HepG2 (cell line): ENCODE data around the gene MEX3C. TPM values are rescaled to one million over a fixed set of nuclear protein-coding genes. Genes with fewer than 3 reads are reported as not detected.
A peak's percentile ranks its signal among the peaks of the same experiment; 100 is the strongest.

Experiments
- AGO2 ChIP-seq: fragments of 200-400 bp; formaldehyde crosslinking; optimal IDR thresholded peaks from 2 replicates; pipeline ENCODE3; 2017; ENCODE audit warnings: mild to moderate bottlenecking, low read depth, low read length, moderate library complexity
- CSRNP1 ChIP-seq: sonication (generic); formaldehyde crosslinking; IDR thresholded peaks from 2 replicates; pipeline ENCODE4 v1.8.1; 2023; ENCODE audit warnings: mild to moderate bottlenecking, missing genetic modification reagents
- GTF2F1 ChIP-seq: fragments of 150-350 bp; IDR thresholded peaks from 2 replicates; pipeline ENCODE4 v1.6.1; 2014; ENCODE audit warnings: low read length
- HNF1B ChIP-seq: sonication (generic); formaldehyde crosslinking; IDR thresholded peaks from 2 replicates; pipeline ENCODE4 v1.5.1; 2020; ENCODE audit warnings: mild to moderate bottlenecking, moderate library complexity, missing genetic modification reagents
- HOXD1 ChIP-seq: sonication (generic); formaldehyde crosslinking; IDR thresholded peaks from 2 replicates; pipeline ENCODE4 v1.5.0; 2020; ENCODE audit warnings: missing genetic modification reagents
- KMT2B ChIP-seq: IDR thresholded peaks from 2 replicates; pipeline ENCODE4 v1.6.1; 2016; ENCODE audit warnings: missing genetic modification reagents, missing compliant biosample characterization
- NFYB ChIP-seq: sonication (generic); formaldehyde crosslinking; IDR thresholded peaks from 2 replicates; pipeline ENCODE4 v1.4.0; 2020; ENCODE audit warnings: missing genetic modification reagents
- NR2F2 ChIP-seq: IDR thresholded peaks from 2 replicates; pipeline ENCODE4 v1.6.1; 2012; ENCODE audit warnings: low read depth, inconsistent platforms, borderline replicate concordance
- PATZ1 ChIP-seq: sonication (generic); formaldehyde crosslinking; IDR thresholded peaks from 2 replicates; pipeline ENCODE4 v1.4.0; 2020; ENCODE audit warnings: missing genetic modification reagents
- PAXIP1 ChIP-seq: sonication (generic); formaldehyde crosslinking; conservative IDR thresholded peaks from 2 replicates; pipeline ENCODE4 v1.4.0; 2020; ENCODE audit warnings: mild to moderate bottlenecking, missing genetic modification reagents, moderate library complexity
- RARA ChIP-seq: IDR thresholded peaks from 2 replicates; pipeline ENCODE4 v1.6.1; 2016; ENCODE audit warnings: missing genetic modification reagents, missing compliant biosample characterization
- SAP130 ChIP-seq: IDR thresholded peaks from 2 replicates; pipeline ENCODE4 v1.6.1; 2016; ENCODE audit warnings: low read depth
- SIN3A ChIP-seq: IDR thresholded peaks from 2 replicates; pipeline ENCODE4 v1.6.1; 2011; ENCODE audit warnings: low read depth, mild to moderate bottlenecking, control low read depth, low read length, borderline replicate concordance
- TOPORS ChIP-seq: sonication (generic); formaldehyde crosslinking; IDR thresholded peaks from 2 replicates; pipeline ENCODE4 v1.8.0; 2023; ENCODE audit warnings: mild to moderate bottlenecking, missing genetic modification reagents
- ZFY ChIP-seq: sonication (generic); formaldehyde crosslinking; IDR thresholded peaks from 2 replicates; pipeline ENCODE4 v1.4.0; 2020; ENCODE audit warnings: missing genetic modification reagents
- ZGPAT ChIP-seq: IDR thresholded peaks from 2 replicates; pipeline ENCODE4 v1.6.1; 2016; ENCODE audit warnings: mild to moderate bottlenecking
- ZNF34 ChIP-seq: sonication (generic); formaldehyde crosslinking; IDR thresholded peaks from 2 replicates; pipeline ENCODE4 v1.4.0; 2020; ENCODE audit warnings: mild to moderate bottlenecking, missing genetic modification reagents, borderline replicate concordance
- ZNF501 ChIP-seq: sonication (generic); formaldehyde crosslinking; IDR thresholded peaks from 2 replicates; pipeline ENCODE4 v1.5.1; 2020; ENCODE audit warnings: mild to moderate bottlenecking, moderate library complexity, missing genetic modification reagents
- ZNF598 ChIP-seq: sonication (generic); formaldehyde crosslinking; IDR thresholded peaks from 2 replicates; pipeline ENCODE4 v1.5.1; 2020; ENCODE audit warnings: mild to moderate bottlenecking, missing genetic modification reagents, borderline replicate concordance
- ZSCAN31 ChIP-seq: sonication (generic); formaldehyde crosslinking; IDR thresholded peaks from 2 replicates; pipeline ENCODE4 v1.5.0; 2020; ENCODE audit warnings: low read depth, mild to moderate bottlenecking, missing genetic modification reagents
- polyA plus RNA-seq, 8 experiments: library from polyadenylated mRNA; depleted of rRNA in 3 of 8; stranded (reverse) in 7 of 8; unstranded in 1 of 8; fragments of >200 nt; fragmentation: Illumina TruSeq in 4 of 8; extraction: Trizol in 4 of 8; gene quantifications; 2 replicates each; pipeline versions ENCODE4 v1.2.1 to v1.2.3, GENCODE V29; 2011 to 2016; ENCODE audit warnings: low read depth in 4 of 8, missing spikeins in 1 of 8, mixed read lengths in 1 of 8; ENCODE audit not compliant: insufficient read depth in 1 of 8
- total RNA-seq, 5 experiments: library from RNA; depleted of rRNA; stranded (reverse); fragments of >200 nt; fragmentation: Illumina TruSeq; extraction: Trizol; gene quantifications; 2 replicates each; pipeline ENCODE4 v1.2.3, GENCODE V29; 2016; ENCODE audit warnings: low read depth in 1 of 5

The MEX3C gene
- total and polyA plus RNA-seq, 2 of the 13 experiments (the other 11 are each of a cell fraction or from before 2014, with no cell fraction given): 34.8 to 36.4 TPM

GRCh38 chr18:51133580-51134160 is 63.8 kb downstream of the MEX3C start (continued):
- TF ChIP-seq PAXIP1: 0 out of 2 replicates have a peak, but pooled peaks have one; percentile 28
- 0 out of 2 replicates have a peak, but pooled peaks have one; percentile 30 for TF ChIP-seq RARA (CRISPR knock-in tag)
- peak; percentile 47; the same call in 1 of the 2 replicates for TF ChIP-seq ZNF501 (CRISPR knock-in tag)
- no peak for TF ChIP-seq TOPORS (CRISPR knock-in tag)
- peak; percentile 44; the same call in 1 of the 2 replicates for TF ChIP-seq ZFY (CRISPR knock-in tag)
- no peak for TF ChIP-seq HOXD1 (CRISPR knock-in tag)
- TF ChIP-seq KMT2B: no peak
- peak; percentile 58; the same call in 1 of the 2 replicates for TF ChIP-seq CSRNP1
- TF ChIP-seq ZNF34 (CRISPR knock-in tag): no peak
- no peak for TF ChIP-seq HNF1B (CRISPR knock-in tag)
- TF ChIP-seq AGO2: no peak
- peak; percentile 39; the same call in 1 of the 2 replicates for TF ChIP-seq ZGPAT (CRISPR knock-in tag)
- peak; percentile 39; the same call in 1 of the 2 replicates for TF ChIP-seq NFYB (CRISPR knock-in tag)
- TF ChIP-seq PATZ1 (CRISPR knock-in tag): 0 out of 2 replicates have a peak, but pooled peaks have one; percentile 14
- no peak for TF ChIP-seq ZNF598
- TF ChIP-seq NR2F2: 0 out of 2 replicates have a peak, but pooled peaks have one; percentile 22
- TF ChIP-seq SAP130 (CRISPR knock-in tag): peak; percentile 60; the same call in 1 of the 2 replicates
- TF ChIP-seq ZSCAN31 (CRISPR knock-in tag): no peak
- no peak for TF ChIP-seq GTF2F1
- TF ChIP-seq SIN3A: peak; percentile 44; the same call in 1 of the 2 replicates
